Fibroblast of skin of abdomen (primary cell): Measurements from ENCODE around the gene TP53I13.

ENCODE experiments used
- DNase-seq: peaks from one replicate; pipeline ENCODE4 v3.0.0-alpha.2; 2013

Gene TP53I13

DNA sequence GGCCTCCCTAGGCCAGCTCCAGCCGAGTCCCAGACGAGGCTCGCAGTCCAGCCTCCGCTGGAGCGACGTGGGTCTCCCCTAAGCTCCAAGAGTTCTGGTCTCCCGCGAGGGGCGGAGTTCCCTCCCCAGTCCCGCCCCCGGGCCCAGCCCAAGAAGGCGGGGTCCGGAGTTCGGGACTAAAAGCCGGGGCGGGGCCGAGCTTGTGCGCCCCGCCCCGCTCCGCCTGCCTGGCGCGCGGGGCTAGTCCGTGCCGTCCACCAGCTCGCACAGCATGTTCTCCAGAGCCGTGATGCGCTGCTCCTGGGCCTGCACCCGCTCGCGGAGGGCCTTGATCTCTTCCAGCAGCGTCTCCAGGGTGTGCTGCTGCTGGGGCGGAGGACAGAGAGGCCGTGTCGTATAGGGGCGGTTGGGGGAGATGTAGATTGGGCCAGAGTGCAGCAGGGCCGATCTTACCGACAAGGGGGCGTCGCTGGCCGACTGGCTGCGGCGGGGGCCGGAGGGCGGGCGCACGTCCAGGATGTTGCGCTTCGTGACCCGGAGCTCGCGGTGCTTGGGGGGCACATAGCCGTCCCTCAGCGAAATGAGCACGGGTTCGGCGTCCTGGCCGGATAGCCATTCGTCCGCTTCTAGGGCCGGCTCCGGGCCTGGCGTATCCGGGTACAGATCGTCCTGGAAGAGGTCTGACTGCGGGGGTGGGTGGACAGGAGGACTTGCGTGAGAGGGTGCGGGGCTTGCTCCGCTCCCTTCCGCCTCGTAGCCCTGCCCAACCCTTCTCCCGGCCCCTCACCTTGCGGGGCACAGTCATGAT lies 47.2 kb downstream of the TP53I13 start:
- DNase-seq, result peak; percentile 81

DNA sequence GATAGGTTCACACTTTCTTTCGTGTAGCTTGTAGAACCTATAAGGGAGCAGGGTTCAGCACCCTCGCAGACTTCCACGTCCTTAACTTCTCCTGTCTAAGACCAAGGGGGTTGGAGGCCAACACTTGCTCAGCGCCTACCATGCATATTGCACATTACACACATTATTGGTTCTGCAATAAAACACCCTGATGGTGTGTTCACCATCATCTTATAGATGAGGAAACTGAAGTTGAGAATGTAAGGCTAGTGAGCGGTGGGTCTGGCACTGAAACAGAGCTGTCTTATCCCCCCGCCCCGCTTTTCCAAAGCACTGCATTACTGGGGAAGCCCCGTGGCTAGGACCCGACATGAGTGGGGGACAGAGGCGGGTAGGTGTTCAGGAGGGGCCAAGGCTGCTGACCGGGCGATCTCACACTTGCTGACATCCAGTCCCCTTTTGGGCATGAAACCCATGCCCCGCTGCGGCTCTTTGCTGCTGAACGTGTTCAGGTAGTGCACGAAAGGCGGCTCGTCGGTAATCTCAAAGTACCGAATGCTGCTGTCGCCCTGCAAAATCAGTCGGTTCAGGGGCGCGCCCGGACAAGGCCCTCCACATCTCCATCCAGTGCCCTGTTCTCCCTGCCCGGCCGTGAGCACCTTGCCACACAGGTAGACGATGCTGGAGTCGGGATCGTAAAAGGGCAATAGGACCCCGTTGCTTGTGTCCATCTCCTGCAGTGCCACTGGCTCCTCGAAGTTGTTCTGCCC lies 48.0 kb downstream of the TP53I13 start:
- DNase-seq, result no peak

GRCh38 chr17:29617125-29617480 lies 48.6 kb downstream of the TP53I13 start:
- DNase-seq, result peak; percentile 77

GRCh38 chr17:29617481-29618271 lies 49.2 kb downstream of the TP53I13 start:
- DNase-seq, result peak; percentile 65

DNA sequence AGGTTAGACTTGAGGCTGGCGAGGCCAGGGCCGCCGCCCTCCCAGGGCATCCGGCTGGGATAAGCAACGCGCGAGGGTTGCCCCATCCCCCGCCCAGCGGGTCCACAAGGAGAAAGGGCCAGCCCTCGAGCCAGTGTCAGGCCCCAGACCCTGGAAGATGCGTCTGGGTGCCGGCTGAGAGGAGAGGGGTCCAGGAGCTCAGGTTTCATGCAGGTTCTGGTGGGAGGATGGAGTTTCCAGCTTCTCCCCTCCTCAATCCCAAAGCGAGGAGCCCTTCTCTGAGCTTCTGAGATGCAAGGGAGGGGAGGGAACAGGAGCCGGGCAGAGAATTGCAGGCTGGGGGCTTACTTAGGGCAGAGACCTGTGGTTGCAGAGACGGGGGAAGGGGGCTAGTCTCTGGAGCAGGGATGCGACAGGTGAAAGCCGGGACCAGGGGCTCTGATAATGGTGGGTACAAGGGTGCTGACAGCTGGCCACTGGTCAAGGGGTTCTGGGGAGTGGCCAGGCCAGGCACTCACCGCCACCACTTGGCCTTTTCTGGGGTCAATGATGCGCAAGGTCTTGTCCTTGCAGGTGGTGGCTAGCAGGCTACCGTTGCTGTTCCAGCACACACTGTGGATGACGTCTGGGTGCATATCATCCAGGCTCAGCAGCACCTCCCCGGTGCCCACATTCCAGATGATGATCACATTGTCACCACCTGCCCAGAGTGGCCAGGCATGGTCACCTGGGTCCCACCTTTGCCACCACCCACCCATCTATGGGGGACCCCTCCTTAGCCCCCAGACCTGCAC lies 50.0 kb downstream of the TP53I13 start:
- no peak for DNase-seq

GRCh38 chr17:29619251-29619650 lies 50.8 kb downstream of the TP53I13 start:
- peak; percentile 26 for DNase-seq

- DNase-seq, result peak; percentile 33
Observed at GRCh38 chr17:29620271-29620670, 51.8 kb downstream of the TP53I13 start.

DNA sequence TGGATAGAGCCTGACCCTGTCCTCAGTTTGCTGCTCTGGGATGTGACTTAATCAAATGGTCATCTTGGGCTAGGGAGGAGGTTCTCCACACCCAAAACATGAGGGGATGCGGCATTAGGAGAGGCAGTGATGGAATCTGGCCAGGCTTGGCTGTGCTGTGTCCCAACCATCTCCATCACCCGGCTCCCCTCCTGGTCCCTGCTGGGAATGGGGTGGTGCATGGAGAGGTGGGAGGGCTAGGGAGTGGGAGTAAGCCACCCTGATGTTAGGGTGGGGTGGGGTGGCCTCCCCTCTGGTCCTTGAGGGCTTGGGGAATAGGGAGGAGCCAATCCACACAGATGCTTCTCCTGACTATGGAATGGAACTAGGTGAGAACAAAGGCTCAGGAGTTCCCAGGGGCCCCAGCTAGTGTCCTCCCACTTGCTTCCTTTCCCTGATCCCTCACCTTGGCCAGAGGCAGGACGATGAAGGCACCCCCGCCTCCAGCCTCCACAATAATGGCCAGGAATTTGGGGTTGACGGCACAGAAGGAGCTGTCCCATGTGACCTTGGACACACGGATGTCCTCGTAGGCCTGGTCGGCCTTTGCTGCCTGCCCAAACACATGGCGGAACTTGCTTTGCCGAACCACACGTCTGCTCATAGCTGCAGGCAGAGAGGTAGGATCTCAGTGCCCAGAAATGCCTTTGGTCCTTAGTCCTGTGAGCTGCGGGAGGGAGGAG lies 52.4 kb downstream of the TP53I13 start:
- no peak for DNase-seq

DNA sequence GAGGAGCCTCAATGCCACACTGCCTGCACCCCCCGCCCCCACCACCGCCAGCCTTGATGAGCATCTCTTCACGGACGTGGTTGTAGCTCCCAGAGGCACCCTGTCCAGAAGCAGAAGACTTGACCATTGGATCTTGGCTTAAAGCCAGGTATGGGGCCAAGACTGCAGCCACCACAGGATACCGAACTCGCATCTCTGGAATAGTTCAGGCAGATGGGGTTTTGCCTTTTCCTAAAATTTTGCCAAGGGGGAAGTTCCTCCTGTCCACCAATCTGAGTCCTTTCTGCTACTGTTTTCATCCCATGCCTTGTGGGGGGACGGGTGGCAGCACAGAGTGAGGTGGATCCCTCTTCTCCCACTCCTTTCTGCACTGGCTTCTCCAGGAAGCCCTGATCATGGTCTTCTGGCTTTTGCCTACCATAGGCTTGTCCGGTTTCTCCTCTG lies 53.3 kb downstream of the TP53I13 start:
- DNase-seq, result no peak
